Measurements from ENCODE around the gene ELL2.
"Not testable (repeated sequence)": the region's sequence is repeated elsewhere in the genome, so short reads cannot be mapped to it uniquely, and the experiment has no call there.

The ELL2 gene

GRCh38 chr5:95874246-95874645 lies 87.4 kb downstream of the ELL2 start:
- no peak for DNase-seq

DNA sequence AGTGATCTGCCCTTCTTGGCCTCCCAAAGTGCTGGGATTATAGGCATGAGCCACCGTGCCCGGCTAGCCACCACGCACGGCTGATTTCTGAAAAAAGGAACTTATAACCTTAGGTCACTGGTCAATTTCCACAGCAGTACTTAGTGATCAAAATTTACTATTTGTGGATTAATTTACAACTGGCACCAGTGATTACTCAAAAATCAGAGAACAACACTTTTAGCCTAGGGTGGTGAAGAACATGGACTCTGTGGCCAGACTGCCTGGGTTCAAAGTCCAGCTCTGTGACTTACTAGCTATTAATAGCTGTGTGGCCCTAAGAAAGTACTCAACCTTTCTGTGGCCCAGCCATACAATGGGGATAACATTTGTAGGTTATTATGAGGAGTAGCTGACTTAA lies 88.3 kb downstream of the ELL2 start:
- DNase-seq = no peak

DNA sequence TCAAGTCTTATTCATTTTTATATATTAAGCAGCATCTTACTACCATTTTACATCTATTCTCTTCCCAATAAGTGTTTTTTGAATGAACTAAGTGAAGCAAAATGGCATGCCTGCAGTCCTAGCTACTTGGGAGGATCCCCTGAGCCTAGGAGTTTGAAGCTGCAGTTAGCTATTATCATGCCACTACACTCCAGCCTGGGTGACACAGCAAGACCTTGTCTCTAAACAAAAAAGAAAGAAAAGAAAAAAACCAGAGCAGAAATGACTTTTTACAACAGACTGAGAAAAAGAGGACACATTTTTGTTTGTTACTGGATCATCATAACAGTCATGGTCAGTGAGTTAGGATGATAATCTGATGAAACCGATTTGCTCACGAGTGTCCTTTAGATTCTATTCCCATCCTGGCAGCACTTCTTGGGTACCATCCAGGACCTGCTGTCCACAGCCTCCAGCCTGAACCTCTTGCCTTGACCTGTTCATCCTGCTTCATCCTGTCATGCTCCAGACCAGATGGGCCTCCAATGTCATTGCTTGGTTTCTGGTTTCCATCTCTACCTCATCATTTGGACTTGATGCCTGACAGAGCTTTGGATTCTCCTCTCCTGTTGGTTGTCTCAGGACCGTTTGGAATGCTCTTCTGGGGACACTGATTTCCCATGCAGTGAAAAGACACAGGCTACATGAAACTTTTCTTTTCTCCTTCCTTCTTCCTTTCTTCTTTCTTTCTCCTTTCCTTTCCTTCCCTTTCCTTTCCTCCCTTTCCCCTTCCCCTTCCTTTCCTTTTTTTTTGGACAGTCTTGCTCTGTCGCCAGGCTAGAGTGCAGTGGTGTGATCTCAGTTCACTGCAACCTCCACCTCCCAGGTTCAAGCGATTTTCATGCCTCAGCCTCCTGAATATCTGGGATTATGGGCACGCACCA lies 89.0 kb downstream of the ELL2 start:
- DNase-seq = no peak

GRCh38 chr5:95871146-95871806 lies 90.4 kb downstream of the ELL2 start:
- DNase-seq = no peak

DNA sequence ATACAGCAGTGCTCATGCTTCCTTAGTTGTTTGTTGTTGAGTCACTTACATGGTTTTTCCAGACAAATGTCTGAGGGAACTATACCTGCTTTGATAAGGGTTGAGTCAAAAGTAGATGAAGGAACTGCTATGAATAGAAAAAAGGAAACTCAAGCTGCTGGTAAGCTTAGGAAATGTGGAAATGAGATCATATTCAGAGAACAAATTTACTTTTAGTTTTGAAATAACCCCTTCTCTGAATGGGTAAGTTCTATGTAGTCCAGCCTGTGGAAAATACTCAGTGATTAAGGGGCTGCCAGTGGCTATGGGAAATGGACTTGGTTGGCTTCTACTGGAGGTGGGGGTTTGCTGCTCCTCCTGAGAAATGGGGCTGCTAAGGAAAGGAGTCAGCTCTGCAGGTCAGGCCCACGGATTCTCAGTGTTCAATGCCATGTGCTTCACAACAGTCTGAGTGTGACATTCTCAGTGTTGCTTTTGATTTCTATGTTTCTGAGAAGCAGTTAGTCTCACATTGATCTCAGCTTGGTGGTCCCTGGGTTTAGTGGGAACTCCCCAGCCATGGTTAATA lies 91.5 kb downstream of the ELL2 start:
- DNase-seq = no peak

DNA sequence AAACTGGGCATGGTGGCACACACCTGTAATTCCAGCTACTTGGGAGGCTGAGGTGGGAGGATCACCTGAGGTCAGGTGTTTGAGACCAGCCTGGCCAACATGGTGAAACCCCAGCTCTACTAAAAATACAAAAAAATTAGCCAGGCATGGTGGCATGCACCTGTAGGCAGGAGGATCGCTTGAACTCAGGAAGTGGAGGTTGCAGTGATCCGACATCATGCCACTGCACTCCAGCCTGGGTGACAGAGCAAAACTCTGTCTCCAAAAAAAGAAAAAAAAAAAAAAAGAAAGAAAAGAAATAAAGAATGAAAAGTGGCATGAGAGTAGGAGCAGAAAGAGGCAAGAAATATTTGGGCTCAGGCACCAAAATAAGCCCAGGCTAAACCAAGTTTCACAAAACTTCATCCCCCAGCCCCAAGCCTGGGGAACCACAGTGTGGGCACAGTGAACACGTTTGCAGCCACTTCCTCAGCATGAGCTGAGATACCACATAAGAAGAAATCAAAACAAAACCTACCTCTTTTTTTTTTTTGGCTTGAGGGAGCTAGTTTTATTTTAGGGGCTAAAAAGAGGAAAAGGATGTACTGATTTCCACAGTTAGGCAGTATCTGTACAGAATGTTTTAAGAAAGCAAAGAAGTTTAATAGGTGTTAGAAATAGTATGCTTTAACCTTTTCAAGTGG lies 92.3 kb downstream of the ELL2 start:
- not testable (repeated sequence) for DNase-seq

- no peak for DNase-seq
These were observed 93.5 kb downstream of the ELL2 start for GRCh38 chr5:95868136-95868535.

DNA sequence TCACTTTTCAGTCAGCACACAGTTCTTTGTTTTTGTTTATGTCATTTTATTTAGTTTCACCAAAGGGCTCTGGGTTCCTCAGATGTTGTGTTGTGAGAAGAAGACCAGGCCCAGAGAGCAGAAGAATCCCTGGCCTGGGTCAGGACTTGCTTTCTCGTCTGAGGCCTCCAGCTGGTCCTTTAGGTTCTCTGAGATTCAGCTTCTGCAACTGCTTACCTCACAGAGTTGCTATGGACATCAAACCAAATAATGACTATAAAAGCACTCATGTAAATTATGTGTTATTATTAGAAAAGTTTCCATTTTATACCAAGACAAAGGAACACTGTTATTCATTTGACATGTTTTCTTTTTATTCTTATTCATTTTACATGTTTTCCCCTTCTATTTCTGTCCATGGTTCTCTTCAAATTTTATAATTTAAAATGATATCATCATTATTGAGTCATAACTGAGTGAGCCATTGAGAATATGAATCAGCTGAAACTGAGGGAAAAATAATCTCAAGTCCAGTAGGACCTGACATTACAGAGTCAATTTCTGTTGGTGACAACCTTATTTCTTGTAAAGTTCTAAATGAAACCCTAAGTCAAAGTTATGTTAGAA lies 95.1 kb downstream of the ELL2 start:
- no peak for DNase-seq

- DNase-seq = no peak
These were observed 96.6 kb downstream of the ELL2 start for GRCh38 chr5:95864944-95865504.

DNA sequence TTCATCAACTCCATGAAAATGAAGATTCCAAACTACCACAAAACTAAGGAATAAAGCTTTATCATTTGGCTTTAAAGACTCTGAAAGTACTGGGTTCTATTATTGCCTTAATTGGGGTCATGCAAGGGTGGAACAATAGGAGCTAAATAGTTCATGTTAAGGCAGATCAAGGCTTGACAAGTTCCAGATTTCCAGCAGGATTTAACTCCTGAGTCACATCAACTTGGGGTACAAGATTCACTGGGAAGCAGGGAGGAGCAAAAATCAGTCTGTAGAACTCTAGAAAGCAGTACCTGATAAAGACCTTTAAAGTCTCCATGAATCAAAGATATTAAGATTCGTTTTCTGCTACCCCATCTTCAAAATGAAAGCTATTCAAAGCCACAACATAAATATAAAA lies 97.2 kb downstream of the ELL2 start:
- no peak for DNase-seq

DNA sequence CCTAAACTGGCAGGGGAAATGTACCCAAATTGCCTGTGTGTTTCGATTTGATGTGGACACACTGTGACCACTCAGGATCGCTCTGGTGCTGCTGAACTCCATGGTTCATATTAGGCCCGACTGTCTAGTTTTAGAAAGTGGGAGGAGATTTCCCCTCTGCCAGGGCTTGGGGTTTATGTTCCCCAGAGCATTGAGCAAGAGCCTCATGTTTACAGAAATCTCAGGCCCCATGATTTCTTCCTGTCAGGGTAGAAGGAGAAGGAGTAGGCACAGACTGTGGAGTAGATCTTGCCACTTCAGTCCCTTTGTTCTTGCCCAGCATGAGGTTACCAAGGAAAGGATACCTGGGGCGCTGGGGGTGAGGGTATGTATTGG lies 98.3 kb downstream of the ELL2 start:
- no peak for DNase-seq

GRCh38 chr5:95862671-95863382 lies 98.8 kb downstream of the ELL2 start:
- DNase-seq = no peak

DNA sequence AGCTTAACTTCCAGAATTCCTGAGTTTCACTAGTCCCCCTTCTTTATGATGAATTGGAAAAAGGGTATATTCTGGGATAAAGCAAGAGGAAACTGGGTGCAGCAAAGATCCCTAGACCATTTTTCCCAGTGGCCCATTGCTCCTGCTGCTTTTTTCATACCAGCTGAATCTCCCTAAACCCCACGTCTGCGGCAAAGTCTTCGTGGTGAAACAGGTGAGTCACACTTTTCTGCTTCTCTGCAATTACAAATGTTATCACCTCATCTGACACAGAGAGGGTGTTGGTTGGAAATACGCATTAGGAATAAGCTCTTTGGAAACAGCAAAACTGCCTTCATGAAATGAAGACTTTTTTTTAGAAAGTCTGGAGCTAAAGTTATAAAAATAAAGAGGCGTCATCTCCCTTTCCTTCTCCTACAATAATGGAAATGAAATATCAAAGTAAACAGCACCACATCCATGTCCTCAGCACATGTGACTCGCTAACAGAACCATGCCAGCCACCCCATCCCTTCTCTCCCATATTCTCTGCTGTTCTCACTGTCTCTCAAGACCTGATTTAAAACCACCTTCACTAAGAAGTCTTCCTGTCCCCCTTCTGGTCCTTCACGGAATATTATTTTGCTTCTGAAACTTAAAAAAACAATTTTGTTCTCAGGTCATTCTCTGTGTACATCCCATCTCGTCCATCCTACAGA lies 99.6 kb downstream of the ELL2 start:
- no peak for DNase-seq

DNA sequence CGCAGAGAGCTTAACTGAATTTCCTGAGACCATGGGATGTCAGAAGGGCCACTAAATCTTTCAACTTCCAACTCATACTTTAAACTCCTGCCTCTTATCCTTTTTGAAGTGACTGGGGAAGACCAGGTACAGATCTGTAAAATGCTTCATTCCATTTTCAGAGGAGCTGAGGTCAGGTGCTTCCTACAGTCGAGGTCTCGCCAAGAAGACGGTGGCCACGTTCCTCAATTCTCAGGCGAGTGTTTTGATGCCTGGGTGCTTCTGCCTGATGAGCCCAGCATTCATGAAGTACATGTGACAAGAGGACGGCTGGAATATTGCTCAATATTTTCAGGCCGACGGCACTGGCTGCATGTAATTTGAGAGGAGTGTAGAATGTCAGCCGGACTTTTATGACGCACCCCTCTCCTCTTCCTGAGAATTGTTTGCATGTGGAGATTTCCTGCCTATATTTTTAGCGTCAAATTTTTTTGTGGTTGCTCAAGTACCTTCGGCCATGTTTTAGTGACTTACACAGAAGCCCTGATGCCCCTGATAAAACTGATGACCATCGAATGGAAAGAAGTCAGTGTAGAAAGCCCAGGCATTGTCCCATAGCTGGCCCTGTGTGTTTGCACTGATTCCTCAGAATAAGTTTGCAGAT lies 100.3 kb downstream of the ELL2 start:
- DNase-seq = peak; percentile 55

DNA sequence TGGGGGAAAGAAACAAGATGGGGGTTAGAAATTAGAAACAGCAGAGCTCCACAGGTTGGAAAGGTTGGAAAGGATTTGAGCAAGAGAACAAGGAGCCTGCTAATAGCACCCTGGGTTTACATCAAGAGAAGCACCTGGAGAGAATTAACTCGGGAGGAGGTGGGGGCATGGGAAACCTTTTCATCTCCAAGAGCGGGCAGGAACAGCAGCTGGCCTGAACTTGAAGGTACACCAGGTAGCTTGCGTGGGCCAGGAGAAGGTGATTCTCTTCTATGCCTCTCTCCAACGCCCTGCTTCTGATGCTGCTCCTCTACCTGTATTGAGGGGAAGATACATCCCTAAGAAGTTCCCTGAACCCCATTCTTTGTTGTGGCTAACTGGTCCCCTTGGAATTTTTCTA lies 102.0 kb downstream of the ELL2 start:
- no peak for DNase-seq

- DNase-seq = peak; percentile 94
These were observed 102.7 kb downstream of the ELL2 start for GRCh38 chr5:95858661-95859595.

DNA sequence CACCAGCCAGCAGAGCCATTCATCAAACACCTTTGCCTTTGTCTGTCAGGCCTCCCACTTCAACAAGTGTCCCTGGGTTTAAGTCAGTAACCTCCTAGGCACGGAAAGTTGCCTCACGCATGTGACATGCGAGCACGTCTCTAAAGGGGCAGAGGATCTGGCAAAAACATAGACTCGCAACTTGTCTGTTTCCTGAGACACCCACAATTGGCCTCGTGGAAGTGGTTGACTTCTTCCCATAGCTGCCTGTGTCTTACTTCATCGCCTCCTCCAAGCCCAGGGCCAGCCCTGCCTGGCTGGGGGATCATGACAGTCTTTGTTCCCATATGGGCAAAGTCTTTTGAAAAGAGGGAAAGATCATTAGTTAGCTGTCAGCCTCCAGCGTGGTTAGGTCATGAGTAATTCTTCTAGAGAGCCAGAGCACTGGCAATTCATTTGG lies 103.6 kb downstream of the ELL2 start:
- DNase-seq = no peak

DNA sequence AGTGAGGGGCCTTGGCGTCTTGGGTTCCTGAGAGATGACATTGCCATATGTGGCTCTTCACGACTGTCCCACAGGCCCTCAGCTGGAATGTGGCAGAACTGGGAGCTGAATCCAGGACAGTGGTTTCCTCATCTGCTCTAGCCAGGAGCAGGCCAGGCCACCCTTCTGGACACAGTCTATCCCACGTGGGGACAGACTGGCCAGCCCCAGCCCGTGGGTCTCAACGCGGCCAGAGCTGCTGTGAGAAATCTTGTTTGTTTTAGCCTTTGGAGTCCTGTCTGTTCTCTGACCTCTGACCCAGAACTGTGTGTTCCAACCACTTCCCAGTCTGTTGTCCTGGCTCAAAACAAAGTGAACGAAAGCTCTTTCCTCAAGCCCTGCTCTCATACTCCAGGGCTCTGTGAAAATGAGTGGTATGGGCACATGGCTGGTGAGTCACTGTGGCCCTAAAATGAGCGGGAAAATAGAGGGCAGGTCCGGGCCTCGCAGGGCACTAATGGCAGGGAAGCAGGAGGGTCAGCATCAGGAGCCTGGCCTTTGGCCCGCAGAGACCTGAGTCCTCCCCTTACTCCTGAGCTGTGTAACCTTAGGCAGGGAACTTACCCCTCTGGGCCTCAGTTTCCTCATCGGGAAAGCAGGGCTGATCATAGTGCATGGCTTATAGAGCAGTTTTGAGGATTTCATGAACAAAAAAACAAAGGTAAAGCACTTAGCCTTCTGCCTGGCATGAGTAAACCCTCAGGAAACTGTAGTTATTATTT lies 104.3 kb downstream of the ELL2 start:
- no peak for DNase-seq

DNA sequence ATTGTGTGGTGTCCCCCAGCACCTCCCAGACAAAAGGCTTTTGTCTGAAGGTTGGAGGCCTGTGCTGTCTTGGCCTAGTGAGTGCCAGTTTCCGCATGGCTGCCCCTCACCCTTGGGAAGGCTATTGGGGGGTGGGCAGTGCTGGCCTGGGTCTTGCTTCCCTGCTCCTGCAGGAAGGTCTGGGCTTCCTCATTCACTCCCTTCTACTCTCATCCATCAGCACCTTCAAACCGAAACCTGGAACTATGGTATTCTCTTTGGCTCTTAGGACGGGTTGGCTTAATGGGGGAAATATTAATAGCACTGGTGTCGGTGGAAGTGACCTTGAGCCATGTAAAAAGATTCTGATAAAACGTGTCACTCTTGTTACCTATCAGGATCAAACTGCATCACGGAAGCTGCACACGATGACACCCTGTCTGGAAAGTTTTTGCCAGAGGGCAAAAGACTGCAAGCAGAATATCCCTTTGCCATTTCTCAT lies 105.1 kb downstream of the ELL2 start:
- no peak for DNase-seq
